Pancreas (tissue), 10 donors: ENCODE data around the gene NSUN7. TPM values are rescaled to one million over a fixed set of nuclear protein-coding genes. Genes with fewer than 3 reads are reported as not detected.

ENCODE experiments used
- ATAC-seq, 4 donors: fragments of 200-7000 bp; cut with Tn5 transposase; one replicate each; pipeline versions ENCODE4 v1.8.0 to v1.9.1; 2020; ENCODE audit warnings: mild to moderate bottlenecking in 4 of 4, moderate library complexity in 4 of 4
- DNase-seq, 6 donors: peaks; one replicate each; pipeline ENCODE4 v3.0.0-alpha.2; 2020
- FAIRE-seq: peaks from 2 replicates; lab custom pipeline; 2012; peaks lifted over from hg19 to GRCh38; lab: Jason Lieb, UNC
- H3K27ac ChIP-seq, 4 donors: fragments of 200-600 bp; sonication (generic); 1 replicate in 3 of 4; 2 replicates in 1 of 4; pipeline versions ENCODE4 v1.5.0 to v1.8.0; 2020
- H3K27me3 ChIP-seq, 4 donors: fragments of 200-600 bp; one replicate each; pipeline ENCODE4 v1.8.0; 2021
- H3K36me3 ChIP-seq, 3 donors: fragments of 200-600 bp; sonication (generic) in 1 of 3; one replicate each; pipeline versions ENCODE4 v1.5.0 to v1.8.0; 2020 to 2021
- H3K4me1 ChIP-seq, 3 donors: fragments of 200-600 bp; one replicate each; pipeline ENCODE4 v1.8.0; 2021
- H3K4me3 ChIP-seq, 4 donors: fragments of 200-600 bp; sonication (generic) in 2 of 4; one replicate each; pipeline versions ENCODE4 v1.5.0 to v1.8.0; 2020 to 2021
- H3K9me3 ChIP-seq, 4 donors: fragments of 200-600 bp; one replicate each; pipeline ENCODE4 v1.8.0; 2021
- WGBS, 2 donors: extraction: QIAGEN DNeasy Blood & Tissue Kit; methylation state at CpG; one replicate each; pipeline ENCODE4 v1.1.7; 2013; 5-methylcytosine and 5-hydroxymethylcytosine counted together
- intact Hi-C, 3 donors: fragments of 100-400 bp; cut with DNase I; formaldehyde crosslinking; loops; one replicate each; pipeline versions ENCODE4 v1.11.1 to v1.14.2; 2022
- polyA plus RNA-seq, 2 donors: library from polyadenylated mRNA; stranded (reverse); fragments of 200-250 nt; gene quantifications; one replicate each; pipeline ENCODE4 v1.2.3, GENCODE V29; 2013
- total RNA-seq, 6 donors: library from RNA; stranded (reverse); fragmentation: NEBNext Ultra II Directional in 4 of 6; extraction: Animal tissue kit (Norgen Biotek cat#: 25700) in 4 of 6; gene quantifications; one replicate each; pipeline versions ENCODE4 v1.2.1 to v1.2.4, GENCODE V29; 2021 to 2023
- TF ChIP-seq, protein P1 (sequence below), 4 donors: fragments of 200-600 bp; sonication (generic) in 3 of 4; IDR thresholded peaks; one replicate each; pipeline versions ENCODE4 v1.5.0 to v1.8.0; 2021; ENCODE audit warnings: antibody characterized with exemption in 4 of 4
- donor health status: healthy with polysubstance abuse.
- donor health status: DM: no; HTN: no; CAD: no; lungs with moderate emphysema.
- donor health status: DM: no; HTN: no; CAD: no.
- donor health status: control.
- donor health status: control.
- donor health status: Bipolar disorder and iron deficiency.
- donor health status: DM: yes; HTN: yes; CAD: no.
- donor health status: DM: no; HTN: no; CAD: no.
- donor health status: DM: no; HTN: no; CAD: no.
- donor health status: DM: yes; HTN: yes; CAD: no.

The NSUN7 gene
- total and polyA plus RNA-seq, 8 donors = 4.5 to 10.5 (median 6.3) TPM

DNA sequence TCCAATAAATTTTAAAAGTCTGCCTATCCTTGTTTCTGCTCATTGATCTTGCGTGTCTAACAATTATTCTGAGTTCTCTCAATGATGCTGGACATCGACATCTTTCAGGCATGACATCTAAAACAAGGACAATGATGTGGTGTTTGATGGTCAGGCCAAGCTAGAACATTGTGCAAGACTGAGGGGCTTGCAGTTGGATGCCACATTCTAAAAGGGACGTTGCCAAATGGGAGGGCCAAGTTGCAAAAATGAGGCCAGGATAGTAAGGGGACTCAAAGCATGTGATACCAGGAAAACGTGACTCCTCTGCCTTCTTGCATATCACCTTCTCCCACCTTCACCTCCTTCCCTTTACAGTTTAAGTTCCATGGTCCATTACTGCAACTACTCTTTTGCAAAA is 29.4 kb upstream of the NSUN7 start:
- Histone ChIP-seq H3K9me3 (no peaks in the 10 kb centered on the region), H3K36me3 (no peaks in the 10 kb centered on the region), H3K27me3 (no peaks in the 10 kb centered on the region), H3K4me1 (peaks cover 6 to 25% (median 8%) of the 10 kb centered on the region in 3 donors), H3K27ac (no peak overlapping the region), H3K4me3 (no peak overlapping the region)
- intact Hi-C loops = no loop called here
- FAIRE-seq (no peak), DNase-seq (no peak), ATAC-seq (no peak)
- WGBS, 2 donors = 69 to 77% methylated on average over 4 of the region's 4 CpGs
- TF ChIP-seq, protein P1, sequence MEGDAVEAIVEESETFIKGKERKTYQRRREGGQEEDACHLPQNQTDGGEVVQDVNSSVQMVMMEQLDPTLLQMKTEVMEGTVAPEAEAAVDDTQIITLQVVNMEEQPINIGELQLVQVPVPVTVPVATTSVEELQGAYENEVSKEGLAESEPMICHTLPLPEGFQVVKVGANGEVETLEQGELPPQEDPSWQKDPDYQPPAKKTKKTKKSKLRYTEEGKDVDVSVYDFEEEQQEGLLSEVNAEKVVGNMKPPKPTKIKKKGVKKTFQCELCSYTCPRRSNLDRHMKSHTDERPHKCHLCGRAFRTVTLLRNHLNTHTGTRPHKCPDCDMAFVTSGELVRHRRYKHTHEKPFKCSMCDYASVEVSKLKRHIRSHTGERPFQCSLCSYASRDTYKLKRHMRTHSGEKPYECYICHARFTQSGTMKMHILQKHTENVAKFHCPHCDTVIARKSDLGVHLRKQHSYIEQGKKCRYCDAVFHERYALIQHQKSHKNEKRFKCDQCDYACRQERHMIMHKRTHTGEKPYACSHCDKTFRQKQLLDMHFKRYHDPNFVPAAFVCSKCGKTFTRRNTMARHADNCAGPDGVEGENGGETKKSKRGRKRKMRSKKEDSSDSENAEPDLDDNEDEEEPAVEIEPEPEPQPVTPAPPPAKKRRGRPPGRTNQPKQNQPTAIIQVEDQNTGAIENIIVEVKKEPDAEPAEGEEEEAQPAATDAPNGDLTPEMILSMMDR (IDR thresholded peaks at IDR 0.05) = no peak

DNA sequence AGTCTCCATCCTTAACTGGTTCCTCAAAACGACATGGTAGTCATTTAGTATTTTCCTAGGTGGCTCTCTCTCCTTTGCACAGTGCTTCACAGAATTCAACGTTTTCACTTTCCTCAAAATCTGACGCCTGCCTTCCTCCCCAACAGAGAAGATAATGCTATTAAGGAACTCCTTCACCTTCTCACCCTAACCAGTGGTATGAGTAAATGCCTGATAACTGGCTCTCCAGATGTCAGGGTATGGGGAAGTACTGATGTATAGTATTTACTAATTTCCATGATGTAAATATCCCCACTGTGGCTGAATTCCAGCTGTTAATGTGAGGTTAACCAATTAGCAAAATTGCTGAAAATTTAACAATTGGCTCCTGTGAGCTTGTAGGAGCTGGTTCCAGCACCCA is 28.8 kb upstream of the NSUN7 start:
- H3K27ac ChIP-seq = no peak overlapping the region
- H3K36me3 ChIP-seq = no peaks in the 10 kb centered on the region
- TF ChIP-seq, protein P1 (IDR thresholded peaks at IDR 0.05) = no peak
- H3K27me3 ChIP-seq = no peaks in the 10 kb centered on the region
- intact Hi-C loops = no loop called here
- FAIRE-seq = no peak
- no peak for ATAC-seq
- H3K4me1 ChIP-seq = peaks cover 6 to 25% (median 8%) of the 10 kb centered on the region in 3 donors
- H3K9me3 ChIP-seq = no peaks in the 10 kb centered on the region
- 35 to 40% methylated on average over 3 of the region's 3 CpGs for WGBS, 2 donors
- no peak for DNase-seq
- H3K4me3 ChIP-seq = no peak overlapping the region

DNA sequence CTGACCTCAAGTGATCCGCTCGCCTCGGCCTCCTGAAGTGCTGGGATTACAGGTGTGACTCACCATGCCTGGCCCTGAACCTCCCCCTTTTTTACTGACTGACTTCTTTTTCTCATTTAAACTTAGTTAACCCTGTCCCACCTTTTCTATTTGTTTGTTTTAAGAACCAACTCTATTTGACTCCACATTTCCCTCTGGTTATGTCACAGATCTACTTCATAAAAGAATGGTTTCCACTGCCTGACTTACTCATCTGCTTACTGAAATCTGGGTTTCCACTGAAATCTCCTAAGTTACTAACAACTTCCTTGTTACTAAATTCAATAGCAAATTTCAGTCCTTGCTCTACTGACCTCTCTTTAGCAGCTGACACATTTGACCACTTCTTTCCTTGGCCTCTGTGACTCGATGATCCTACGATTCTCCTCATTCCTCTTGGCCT is 28.0 kb upstream of the NSUN7 start:
- 85% methylated on average over 5 of the region's 5 CpGs for WGBS, 2 donors
- no peaks in the 10 kb centered on the region for H3K9me3 ChIP-seq
- no peaks in the 10 kb centered on the region for H3K36me3 ChIP-seq
- TF ChIP-seq, protein P1 (IDR thresholded peaks at IDR 0.05) = no peak
- H3K27me3 ChIP-seq = no peaks in the 10 kb centered on the region
- intact Hi-C loops = no loop called here
- H3K4me3 ChIP-seq = no peak overlapping the region
- FAIRE-seq = no peak
- ATAC-seq = peak in 1 of 4 donors; percentile 26
- H3K27ac ChIP-seq = peak overlapping the region in 3 of 4 donors; percentile 22 to 63 (median 61)
- H3K4me1 ChIP-seq = peaks cover 6 to 25% (median 8%) of the 10 kb centered on the region in 3 donors
- no peak for DNase-seq

DNA sequence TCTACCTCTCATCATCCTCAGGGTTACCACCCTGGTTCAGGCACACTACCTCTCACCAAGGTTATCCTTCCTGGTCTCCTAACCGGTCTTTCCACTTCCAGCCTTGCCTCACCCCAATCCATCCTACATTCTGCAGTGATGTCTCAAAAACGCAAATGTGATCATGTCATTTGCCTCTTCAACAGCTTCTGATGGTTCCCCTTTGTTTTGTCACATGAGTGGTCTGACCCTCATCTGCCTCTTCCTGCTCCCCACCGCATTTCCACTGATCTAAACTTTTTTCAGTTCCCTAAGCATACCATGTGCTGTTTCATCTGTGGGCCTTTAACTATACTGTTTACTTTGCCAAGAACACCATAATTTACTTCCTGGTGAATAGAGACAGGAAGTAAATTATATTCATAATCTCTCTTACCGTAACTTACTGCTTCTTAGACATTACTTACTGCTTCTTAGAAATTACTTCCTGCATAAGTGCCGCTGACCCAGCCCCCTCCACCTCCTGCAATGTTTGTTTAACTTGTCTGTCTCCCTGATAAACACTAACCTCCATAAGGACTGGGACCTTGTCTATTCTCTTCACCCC is 27.1 kb upstream of the NSUN7 start:
- intact Hi-C loops = no loop called here
- no peak for FAIRE-seq
- DNase-seq = peak in 2 of 6 donors; percentile 16 to 45
- Histone ChIP-seq H3K27me3 (no peaks in the 10 kb centered on the region), H3K4me3 (no peak overlapping the region), H3K4me1 (peaks cover 6 to 25% (median 8%) of the 10 kb centered on the region in 3 donors), H3K9me3 (no peaks in the 10 kb centered on the region), H3K27ac (peak overlapping the region; percentile 22 to 63 (median 42)), H3K36me3 (no peaks in the 10 kb centered on the region)
- TF ChIP-seq, protein P1 (IDR thresholded peaks at IDR 0.05) = no peak
- 28 to 39% methylated on average over 5 of the region's 5 CpGs for WGBS, 2 donors
- ATAC-seq = peak; percentile 48 to 73 (median 55)

DNA sequence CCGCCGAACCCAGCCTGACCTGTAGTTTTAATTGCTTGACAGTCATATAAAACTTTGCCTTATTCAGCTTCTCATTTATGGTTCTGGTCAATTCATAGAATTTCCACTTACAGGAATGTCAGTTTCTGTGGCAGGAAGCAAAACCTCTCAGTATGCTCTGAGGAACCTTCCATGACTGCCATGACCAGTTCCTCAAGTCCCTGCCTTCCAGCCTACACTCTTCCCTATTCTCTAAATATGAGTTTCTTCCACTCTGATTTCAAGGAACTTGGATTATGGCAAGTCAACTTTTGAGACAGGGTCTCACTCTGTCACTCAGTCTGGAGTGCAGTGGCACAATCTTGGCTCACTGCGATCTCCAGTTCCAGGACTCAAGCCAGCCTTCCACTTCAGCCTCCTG is 26.0 kb upstream of the NSUN7 start:
- TF ChIP-seq, protein P1 (IDR thresholded peaks at IDR 0.05) = no peak
- Histone ChIP-seq H3K9me3 (no peaks in the 10 kb centered on the region), H3K4me3 (no peak overlapping the region), H3K36me3 (no peaks in the 10 kb centered on the region), H3K4me1 (peaks cover 2 to 19% (median 6%) of the 10 kb centered on the region in 3 donors), H3K27me3 (no peaks in the 10 kb centered on the region), H3K27ac (peak overlapping the region in 3 of 4 donors; percentile 23 to 63 (median 61))
- intact Hi-C loops = no loop called here
- ATAC-seq (peak in 1 of 4 donors; percentile 6), FAIRE-seq (no peak), DNase-seq (no peak)
- WGBS, 2 donors = 88 to 95% methylated on average over 3 of the region's 3 CpGs
